SIG-M5 (cell line): Measurements from ENCODE around the gene ST3GAL2.
"Not testable (repeated sequence)": the region's sequence is repeated elsewhere in the genome, so short reads cannot be mapped to it uniquely, and the experiment has no call there.

Experiments used
- DNase-seq: peaks from one replicate; lab custom pipeline; 2025; lab: John Stamatoyannopoulos, UW

The ST3GAL2 gene

DNA sequence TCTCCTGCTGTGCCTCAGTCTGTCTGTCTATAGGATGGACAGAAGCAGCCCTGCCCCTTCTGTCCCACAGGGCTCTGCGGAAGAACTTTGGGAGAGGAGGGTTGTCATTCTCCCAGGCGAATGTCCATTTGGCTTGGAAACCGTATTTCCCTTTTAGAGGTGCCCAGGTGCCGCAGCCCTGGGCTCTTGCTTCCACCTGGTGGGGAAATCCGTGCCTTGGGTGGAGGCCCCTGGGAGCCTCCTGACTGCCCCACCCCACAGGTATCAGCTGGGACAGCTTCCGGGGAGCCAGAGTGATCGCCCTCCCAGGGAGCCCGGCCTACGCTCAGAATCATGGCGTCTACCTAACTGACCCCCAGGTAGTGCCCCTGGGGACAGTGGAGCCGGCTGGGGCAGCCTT, 28.2 kb upstream of the ST3GAL2 start:
- DNase-seq = no peak

DNA sequence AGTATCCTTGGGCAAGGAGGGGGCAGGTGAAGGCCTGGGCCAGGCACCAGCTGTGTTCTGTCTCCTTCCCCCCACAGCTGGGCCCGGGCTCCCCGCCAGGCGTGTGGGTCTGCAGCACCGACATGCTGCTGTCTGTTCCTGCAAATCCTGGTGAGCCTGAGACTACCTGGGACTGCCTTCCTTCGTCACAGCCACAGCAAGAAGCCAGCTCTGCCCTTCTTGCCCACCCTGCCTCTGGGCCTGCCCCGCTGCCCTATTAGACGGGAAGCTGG, 27.8 kb upstream of the ST3GAL2 start:
- no peak for DNase-seq

- DNase-seq = no peak
These were observed 27.3 kb upstream of the ST3GAL2 start for GRCh38 chr16:70465999-70466804.

DNA sequence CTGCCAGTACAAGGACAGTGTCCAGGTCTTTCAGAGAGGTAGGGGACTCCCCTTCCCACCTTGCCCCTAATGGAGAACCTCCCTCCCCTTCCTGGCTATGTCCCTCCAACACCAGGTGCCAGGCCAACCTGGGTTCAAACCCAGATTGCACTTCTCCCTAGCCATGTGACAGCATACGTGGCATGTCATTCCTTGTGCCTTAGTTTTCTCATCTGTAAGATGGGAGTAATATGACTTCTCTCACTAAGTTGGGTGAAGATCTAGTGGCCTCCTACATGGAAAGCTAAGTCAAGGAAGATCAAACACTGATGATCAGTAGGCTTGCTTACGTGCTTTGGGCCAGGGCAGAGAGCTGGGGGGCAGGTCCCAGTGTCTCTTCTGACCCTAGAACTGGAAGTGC, 24.3 kb upstream of the ST3GAL2 start:
- DNase-seq = no peak

GRCh38 chr16:70460737-70461261, 21.9 kb upstream of the ST3GAL2 start:
- DNase-seq = no peak

DNA sequence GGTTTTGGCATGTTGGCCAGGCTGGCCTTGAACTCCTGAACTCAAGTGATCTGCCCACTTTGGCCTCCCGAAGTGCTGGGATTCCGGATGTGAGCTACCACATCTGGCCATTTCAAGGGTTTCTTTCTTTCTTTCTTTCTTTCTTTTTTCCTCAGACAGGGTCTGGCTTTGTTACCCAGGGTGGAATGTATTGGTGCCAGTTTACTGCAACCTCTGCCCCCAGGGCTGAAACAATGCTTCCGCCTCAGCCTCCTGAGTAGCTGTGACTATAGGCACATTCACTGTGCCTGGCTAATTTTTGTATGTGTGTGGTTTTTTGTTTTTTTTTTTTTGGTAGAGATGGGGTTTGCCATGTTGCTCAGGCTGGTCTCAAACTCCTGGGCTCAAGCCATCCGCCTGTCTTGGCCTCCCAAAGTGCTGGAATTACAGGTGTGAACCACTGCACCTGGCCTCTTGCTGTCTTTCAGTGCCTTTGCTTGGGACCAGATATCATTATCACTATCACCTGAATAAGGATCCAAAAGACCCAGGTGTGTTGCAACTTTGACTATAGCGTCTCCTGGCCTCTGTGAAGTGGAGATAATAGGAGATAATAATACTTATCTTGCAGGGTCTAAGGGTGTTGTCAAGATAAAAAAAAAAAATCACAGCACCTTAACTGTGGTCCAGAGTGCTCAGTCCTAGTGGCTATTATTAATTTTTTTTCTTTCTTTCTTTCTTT, 18.7 kb upstream of the ST3GAL2 start:
- DNase-seq = no peak

DNA sequence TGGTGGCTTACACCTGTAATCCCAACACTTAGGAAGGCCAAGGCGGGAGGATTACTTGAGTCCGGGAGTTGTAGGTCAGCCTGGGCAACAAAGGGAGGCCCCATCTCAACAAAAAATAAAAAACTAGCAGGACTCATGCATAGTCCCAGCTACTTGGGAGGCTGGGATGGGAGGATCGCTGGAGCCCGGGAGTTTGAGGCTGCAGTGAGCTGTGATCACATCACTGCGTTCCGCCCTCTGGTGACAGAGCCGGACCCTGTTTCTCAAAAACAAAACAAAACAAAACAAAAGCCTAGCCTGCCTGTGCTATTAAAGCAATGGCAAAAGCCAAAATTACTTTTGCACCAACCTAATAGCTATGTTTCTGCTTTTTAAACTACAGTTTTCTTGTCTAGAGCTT, 17.0 kb upstream of the ST3GAL2 start:
- DNase-seq = no peak

DNA sequence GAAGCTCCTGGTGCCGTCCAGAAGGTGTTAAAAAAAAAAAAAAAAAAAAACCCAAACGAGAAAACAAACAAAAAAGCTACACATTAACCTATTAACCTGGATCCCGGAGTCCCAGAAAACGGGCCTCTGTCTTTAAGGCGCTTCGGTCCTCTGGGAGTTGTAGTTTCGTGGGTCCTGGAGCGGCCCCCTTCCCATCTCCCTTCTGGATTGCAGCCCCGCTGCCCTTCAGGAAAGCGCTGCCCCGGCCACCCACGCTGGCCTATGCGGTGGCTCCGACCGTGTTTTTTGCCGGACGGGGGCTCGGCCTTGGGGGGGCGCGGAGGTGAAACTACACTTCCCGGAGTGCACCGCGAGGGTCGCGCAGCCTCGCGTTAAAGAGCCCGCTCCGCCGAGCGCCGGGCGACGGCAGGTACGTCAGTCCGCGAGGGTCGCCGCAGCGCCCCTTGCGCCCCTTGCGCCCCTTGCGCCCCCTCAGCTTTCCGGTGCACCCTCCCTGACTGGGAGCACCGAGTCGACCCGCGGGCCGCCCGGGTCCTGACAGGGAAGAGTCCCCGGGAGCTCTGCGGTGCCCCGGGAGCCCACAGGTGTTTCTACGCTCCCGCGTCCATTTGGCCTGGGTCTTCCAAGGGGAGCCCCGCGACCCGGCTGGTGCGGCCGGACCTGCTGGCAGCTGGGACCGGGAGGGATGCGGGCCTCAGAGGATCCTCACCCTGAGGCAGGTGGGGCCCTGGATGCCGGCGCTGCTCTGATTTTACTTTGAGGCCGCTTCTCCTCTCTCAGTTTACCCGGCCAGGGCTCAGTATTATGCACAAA, 15.5 kb upstream of the ST3GAL2 start, which contains the start of gene FCSK:
TSS of gene FCSK (plus strand) at position 374 of the 813 bp plus-strand sequence. CDS start 8,596 bp downstream, outside the sequence.
- DNase-seq = no peak

GRCh38 chr16:70453892-70454221, 15.0 kb upstream of the ST3GAL2 start:
- DNase-seq = no peak

DNA sequence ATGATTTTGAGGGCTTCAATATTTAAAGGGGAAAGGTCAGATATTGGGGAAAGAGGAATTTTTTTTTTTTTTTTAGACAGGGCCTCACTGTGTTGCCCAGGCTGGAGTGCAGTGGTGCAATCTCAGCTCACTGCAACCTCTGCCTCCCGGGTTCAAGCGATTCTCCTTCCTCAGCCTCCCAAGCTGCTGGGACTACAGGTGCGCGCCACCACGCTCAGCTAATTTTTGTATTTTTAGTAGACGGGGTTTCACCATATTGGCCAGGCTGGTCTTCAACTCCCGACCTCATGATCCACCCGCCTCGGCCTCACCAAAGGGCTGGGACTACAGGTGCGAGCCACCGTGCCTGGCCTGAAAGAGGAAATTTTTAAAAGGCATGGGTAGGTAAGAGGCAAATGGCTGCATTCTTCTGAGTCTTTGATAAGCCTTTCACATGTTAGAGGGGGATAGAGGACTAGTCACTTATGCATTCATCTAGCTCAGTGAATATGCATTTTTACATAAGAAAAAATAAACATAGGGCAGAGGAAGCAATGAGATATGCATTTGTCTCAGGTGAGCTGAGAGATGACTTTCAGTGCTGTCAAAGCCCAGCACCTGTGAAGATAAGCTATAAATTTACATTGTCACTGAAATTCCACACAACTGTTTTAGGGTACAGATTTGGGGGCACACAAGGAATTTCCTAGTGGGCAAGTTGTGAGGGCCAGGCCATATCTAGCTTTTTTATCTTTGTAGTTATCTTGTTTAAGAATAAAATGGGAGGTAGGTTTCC, 14.4 kb upstream of the ST3GAL2 start:
- DNase-seq = no peak

DNA sequence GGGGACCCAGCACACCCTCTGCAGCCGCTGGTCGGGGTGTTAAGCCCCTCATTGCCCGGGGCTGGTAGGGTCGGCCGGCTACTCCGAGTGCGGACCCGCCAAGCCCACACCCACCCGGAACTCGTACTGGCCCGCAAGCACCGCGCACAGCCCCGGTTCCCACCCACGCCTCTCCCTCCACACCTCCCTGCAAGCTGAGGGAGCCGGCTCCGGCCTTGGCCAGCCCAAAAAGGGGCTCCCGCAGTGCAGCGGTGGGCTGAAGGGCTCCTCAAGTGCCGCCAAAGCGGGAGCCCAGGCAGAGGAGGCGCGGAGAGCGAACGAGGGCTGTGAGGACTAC, 12.1 kb upstream of the ST3GAL2 start:
- DNase-seq = not testable (repeated sequence)

GRCh38 chr16:70450142-70451003, 11.5 kb upstream of the ST3GAL2 start:
- DNase-seq = not testable (repeated sequence)

GRCh38 chr16:70448075-70448474, 9.2 kb upstream of the ST3GAL2 start:
- no peak for DNase-seq

- no peak for DNase-seq
These were observed 5.6 kb upstream of the ST3GAL2 start for GRCh38 chr16:70444249-70445063.

GRCh38 chr16:70442344-70442743, 3.4 kb upstream of the ST3GAL2 start:
- no peak for DNase-seq

DNA sequence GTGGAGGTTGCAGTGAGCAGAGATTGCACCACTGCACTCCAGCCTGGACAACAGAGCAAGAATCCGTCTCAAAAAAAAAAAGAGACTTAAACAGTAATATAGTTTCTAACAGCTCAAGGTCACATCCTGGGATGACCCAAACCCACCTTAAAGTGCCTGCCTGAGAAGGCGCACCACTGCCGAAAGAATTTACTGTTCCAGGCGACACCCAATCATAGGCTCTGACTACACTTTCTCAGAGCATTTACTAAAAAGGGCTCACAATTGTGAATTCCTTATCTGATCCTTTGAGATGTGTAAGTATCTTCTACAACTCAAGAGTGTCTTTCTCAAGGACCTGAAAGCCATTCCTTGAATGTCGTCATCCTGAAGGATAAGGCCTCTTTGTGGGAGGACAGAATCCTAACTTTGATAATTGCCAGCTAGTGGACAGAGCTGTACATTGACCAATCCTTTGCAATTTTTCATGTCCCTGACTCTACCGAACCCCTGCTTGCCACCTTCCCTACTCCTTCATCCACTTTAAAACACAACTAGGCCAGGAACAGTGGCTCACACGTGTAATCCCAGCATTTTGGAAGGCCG, 2.6 kb upstream of the ST3GAL2 start:
- DNase-seq = no peak

DNA sequence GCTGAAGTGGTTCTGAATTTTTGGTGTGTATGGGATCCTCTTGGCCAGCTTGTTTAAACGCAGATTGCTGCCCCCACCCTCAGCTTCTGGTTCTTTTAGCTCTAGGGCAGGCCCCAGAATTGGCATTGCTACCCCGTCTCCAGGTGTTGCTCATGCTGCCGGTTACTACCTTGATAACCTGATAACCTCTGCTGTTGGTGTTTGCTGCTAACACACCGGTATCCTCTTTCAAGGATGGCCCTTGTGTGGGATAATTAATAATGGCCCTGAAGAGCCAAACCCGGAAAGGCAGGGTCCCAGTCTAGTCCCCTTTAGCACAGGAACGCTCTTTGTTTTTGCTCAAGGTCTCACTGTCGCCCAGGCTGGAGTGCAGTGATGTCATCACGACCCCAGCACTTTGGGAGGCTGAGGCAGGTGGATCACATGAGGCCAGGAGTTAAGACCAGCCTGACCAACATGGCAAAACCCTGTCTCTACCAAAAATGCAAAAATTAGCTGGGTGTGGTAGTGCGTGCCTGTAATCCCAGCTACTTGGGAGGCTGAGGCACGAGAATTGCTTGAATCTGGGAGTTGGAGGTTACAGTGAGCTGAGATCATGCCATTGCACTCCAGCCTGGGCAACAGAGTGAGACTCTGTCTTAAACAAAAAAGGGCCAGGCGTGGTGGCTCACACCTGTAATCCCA, 1.3 kb upstream of the ST3GAL2 start:
- DNase-seq = no peak

GRCh38 chr16:70438585-70438968, 323 bp downstream of the ST3GAL2 start:
- DNase-seq = no peak
